ENCODE data around the gene BCL2.

GRCh38 chr18:63240531-63241316 is 78.8 kb downstream of the BCL2 start:
- no peak for TF ChIP-seq CTCF (conservative IDR thresholded peaks at IDR 0.05; ENCODE audit: low read length)
- no peak for TF ChIP-seq EZH2phosphoT487 (IDR thresholded peaks at IDR 0.05; ENCODE audit: borderline replicate concordance, low read depth, low read length)
